Activated T-cell treated with anti-CD3 and anti-CD28 coated beads for 24 hours (primary cell): ENCODE results near the gene TBX3.
"Not testable (repeated sequence)": the region's sequence is repeated elsewhere in the genome, so short reads cannot be mapped to it uniquely, and the experiment has no call there.

Source experiments
- DNase-seq: peaks from one replicate; pipeline ENCODE4 v3.0.0-alpha.2; 2020; ENCODE audit warnings: low read depth

Gene TBX3

DNA sequence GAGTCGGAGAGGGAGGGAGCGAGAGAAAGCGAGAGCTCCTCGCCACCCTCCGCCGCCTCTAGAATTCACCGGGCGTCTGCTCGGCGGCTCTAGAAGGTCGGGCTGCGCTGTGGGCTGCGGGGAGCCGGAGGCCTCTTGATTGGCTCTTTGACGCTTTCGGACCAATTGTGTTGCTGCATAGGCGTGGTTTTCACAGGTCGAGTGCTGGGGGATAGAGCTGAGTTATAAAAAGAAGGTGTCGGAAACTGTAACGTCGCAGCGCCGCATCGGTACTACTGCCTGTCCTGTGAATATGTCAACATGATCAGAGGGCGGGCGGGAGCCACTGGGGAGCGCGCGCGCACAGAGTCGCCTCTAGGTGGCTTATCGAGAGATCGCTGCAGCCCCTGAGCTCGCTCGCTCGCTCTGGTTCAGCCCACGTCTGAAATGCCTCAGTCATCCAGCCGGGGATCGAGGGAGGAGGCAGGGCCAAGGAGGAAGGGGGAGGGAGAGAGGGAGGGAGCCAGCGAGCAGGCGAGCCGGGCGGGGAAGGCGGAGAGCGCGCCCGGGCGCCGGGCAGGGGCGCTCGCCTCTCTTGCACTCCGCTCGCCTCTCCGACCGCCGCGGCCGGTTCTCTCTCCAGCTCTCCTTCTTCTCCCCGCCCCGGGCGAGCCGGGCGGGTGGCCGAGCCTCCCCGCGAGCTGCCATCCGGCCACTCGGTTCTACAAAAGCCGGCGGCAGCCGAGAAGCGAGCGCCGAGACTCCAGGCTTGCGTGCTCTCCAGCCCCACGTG, at the start of gene TBX3:
TSS of gene TBX3 (minus strand) at position 78 of the 772 bp plus-strand sequence. CDS start 975 bp downstream, outside the sequence.
- peak; percentile 29 for DNase-seq

DNA sequence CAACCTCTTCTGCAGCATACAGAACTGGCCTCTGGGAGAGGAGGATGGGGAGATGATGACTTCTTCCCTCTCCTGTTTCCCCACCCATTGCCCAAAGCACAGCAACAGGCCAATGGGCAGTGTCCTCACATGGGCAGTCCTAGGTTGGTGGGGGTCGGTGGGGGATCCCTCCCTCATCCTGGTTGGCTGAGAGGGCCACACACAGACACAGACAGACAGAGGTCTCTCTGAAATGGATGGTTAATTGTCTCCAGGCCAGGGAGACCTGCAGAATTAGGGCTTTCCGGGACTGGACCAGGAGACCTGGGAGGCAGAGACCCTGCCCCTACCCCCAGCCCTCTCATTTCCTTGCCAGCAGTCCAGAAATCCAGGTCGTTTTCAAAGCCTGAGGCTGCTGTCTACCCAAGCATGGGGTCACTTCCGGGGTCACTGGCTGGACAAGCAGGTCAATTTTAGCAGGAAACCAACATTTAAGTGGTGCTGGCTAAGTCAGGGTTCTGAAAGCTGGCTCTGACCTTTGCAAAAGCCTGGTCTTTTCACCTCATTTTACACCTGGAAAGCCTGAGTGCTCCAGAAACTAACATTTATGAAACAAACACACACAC, 48.6 kb upstream of the TBX3 start:
- DNase-seq = no peak

DNA sequence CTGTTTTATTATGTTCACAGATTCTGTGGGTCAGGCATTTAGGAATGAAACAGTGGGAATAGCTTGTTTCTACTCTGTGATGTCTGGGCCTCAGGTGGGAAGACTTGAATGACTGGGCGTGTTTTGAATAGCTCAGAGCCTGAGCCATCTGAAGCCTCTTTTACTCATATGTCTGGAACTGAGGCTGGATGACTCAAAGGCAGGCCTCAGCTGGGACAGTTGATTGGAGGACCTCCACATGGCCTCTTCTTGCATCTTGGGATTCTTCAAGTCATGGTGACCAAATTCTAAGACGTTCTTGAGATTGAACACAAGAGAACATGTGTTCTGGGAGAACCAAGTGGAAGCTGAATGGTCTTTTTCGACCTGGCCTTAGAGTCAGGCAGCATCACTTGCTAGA, 45.8 kb upstream of the TBX3 start:
- DNase-seq = no peak

DNA sequence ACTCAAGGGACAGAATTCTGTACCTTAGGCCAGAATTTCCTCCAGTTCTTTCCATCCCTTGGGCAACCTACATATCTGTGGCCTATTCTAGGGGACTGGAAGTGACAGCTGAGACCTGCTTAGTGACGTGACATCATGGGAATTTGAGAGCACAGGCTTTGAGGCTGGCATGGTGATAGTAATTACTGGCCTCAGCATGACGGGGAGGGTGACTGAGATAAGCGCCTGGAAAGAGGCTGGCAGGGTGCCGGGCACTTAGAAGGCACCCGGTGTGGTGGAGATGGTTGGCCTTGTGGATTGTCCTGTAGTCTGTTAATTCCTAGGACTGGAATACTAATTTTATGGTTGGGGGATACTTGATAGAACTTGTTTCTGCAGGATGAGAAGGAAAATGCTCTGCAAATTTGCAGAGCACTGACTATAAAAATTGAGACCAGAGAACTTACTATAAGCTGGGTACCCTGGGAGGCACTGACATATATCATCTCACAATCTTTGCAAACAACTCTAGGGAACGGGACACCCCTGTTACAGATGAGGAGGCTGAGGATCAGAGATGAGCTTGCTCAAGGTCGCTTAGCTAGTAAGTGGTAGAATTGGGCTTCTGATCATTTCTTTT, 42.2 kb upstream of the TBX3 start:
- DNase-seq = no peak

DNA sequence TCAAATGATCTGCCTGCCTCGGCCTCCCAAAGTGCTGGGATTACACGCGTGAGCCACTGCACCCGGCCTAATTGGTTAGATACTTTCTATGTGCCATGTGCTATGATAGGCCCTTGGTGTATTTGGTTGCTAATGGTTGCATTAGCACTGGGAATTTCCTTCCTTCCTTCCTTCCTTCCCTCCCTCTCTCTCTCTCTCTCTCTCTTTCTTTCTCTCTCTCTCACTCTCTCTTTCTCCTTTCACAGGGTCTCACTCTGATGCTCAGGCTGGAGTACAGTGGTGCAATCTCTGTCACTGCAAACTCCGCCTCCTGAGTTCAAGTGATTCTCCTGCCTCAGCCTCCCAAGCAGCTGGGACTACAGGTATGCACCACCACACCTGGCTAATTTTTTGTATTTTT, 38.2 kb upstream of the TBX3 start:
- not testable (repeated sequence) for DNase-seq

GRCh38 chr12:114721266-114721665, 37.3 kb upstream of the TBX3 start:
- no peak for DNase-seq

DNA sequence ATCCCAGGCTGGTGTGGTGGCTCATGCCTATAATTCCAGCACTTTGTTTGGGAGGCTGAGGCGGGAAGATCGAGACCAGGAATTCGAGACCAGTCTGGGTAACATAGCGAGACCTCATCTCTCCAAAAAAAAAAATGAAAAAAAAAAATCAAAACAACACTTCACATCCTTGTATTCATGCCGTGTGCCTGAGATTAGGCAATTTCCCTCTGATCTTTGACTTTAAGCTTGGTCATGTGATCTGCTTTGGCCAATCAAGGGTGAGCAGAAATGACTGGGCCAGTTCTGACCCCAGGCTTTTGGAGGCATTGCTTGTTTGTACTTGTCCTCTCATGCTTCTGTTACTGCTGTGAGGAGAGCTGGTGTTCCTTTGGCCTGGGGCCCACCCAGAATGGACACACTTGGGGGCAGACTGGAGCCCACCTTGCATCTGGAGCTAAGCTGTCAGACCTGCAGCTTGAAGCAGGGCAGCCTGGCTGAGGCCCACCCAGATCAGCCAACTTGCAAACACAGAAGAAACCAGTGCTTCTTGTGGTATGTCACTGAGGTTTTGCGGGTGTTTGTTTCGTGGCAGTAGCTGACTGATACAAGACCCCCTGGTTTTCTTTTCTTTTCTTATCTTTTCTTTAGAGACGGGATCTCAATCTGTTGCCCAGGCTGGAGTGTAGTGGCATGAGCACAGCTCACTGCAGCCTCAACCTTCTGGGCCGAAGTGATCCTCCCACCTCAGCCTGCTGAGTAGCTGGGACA, 29.7 kb upstream of the TBX3 start:
- no peak for DNase-seq

- no peak for DNase-seq
Observed at GRCh38 chr12:114711689-114712152, 27.7 kb upstream of the TBX3 start.

- no peak for DNase-seq
Observed at GRCh38 chr12:114710151-114710550, 26.2 kb upstream of the TBX3 start.

DNA sequence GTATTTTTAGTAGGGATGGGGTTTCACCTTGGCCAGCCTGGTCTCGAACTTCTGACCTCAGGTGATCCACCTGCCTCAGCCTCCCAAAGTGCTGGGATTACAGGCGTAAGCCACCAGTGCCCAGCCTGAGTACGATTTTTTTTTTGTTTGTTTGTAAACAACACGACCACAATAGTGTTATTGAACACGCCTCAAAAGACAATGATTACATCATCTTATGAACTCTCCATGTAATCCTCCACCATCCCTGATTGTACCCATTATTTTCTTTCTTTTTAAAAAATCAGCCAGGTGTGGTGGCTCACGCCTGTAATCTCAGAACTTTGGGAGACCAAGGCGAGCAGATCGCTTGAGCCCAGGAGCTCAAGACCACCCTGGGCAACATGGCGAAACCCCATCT, 25.1 kb upstream of the TBX3 start:
- DNase-seq = no peak

DNA sequence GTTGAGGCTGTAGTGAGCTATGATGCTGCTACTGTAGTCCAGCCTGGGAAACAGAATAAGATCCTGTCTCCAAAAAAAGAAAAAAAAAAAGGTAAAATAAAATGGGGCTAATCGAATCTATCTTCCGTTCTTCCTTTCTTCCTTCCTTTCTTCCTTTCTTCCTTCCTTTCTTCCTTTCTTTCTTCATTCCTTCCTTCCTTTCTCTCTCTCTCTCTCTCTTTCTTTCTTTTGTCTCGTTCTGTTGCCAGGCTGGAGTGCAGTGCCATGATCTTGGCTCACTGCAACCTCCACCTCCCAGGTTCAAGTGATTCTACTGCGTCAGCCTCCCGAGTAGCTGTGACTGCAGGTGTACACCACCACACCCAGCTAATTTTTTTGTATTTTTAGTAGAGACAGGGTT, 24.6 kb upstream of the TBX3 start:
- DNase-seq = not testable (repeated sequence)

GRCh38 chr12:114704096-114704495, 20.1 kb upstream of the TBX3 start:
- DNase-seq = no peak

DNA sequence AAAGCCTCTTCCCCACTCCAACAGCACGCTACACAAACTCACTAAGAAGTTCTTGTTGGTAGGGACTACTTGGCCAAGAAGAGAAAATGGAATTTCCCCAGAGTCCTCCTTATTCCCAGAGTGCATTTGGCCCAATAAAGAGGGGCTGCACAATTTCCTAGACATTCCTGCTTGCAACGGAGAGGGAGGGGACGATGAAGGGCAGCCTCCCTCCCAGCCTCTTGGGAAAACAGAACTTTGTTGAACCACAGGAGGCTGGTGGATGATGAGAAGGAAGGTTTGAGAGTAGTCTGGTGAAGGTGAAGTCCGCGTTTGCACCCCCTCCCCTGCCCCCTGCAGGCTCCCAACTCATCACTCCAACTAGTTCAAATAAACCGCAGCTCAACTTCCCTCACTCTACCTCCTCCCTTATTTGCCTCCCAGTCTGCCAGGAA, 19.1 kb upstream of the TBX3 start:
- no peak for DNase-seq

DNA sequence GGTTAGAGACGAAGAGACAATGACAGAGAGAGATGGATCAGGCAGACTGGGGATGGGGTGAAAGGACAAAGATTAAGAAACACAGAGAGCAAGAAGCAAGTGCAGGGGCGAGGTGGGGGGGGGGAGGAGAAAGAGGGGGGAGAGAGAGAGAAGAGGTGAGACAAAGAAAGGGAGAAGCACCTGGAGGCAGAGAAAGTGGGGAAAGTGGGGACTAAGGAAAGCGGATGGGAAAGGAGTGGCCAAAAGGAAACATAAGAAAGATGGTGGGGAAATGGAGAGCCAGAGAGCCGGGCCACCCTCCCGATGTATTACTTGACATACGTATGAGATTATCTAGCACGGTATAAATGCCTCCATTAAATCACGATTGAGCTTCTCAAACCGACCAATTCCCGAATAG, 18.5 kb upstream of the TBX3 start:
- no peak for DNase-seq

DNA sequence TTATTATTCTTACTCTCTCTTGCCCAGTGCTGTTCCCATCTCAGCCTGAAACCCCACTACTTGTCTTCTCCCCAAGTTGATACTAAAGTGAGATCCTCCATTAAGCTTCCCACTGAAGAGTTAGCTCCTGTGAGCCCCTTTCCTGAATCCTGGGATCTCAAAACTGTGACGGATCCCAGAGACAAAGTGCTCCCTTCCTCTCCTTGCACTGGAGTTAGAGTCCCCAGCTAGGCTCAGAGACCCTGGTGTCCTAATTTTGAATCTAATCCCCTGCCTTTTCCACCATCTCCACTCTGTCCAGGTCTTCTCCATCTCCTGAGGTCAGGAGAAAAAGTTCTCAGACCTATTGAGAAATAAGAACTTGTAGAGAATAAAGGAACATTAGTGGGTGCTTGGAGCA, 17.6 kb upstream of the TBX3 start:
- DNase-seq = no peak

DNA sequence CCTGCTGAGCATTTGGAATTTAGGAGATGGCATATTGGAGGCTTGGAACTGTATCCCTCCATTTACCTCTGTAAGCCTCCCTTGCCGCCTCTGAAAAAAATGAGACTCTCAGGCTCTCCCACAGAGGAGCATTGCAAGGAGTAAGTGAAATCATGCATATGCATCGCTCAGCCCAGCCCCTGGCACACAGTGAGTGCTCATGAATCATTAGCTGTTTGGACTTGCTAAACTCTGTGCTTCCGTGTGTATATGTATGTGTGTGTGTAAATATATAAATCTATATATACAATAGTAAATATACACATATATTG, 17.1 kb upstream of the TBX3 start:
- no peak for DNase-seq

DNA sequence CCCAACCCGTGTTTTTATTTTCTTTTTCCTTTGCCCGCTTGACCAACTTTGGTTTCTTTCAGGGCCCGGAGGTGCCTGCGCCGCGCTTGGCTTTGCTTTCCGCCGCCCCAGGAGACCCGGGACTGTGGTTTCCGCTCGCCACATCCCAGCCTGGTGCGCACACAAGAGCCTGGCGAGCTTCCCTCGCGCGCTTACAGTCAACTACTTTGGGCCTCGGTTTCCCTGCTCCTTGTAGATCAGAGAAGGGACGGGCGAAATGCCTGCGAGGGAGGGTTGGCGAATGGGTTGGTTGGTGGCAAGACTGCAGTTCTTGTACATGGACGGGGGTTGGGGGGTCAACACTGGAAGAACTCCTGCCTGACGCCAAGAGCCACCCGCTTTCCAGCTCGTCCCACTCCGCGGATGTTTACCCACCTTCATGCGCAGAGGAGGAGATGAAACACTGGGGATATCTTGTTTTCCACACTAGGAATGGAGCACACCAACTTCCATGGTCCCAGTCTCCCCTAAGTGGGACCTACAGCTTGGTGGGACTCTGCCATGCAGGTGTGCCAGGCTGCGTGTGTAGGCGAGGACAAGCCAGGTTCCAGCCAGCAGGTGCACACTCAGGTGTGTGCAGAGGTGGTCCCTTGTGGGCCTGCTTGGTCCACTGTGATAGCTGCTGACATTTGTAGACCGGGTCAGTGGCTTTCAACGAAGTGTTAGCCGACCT, 16.6 kb upstream of the TBX3 start:
- DNase-seq = no peak

GRCh38 chr12:114698566-114699163, 14.7 kb upstream of the TBX3 start:
- DNase-seq = no peak

DNA sequence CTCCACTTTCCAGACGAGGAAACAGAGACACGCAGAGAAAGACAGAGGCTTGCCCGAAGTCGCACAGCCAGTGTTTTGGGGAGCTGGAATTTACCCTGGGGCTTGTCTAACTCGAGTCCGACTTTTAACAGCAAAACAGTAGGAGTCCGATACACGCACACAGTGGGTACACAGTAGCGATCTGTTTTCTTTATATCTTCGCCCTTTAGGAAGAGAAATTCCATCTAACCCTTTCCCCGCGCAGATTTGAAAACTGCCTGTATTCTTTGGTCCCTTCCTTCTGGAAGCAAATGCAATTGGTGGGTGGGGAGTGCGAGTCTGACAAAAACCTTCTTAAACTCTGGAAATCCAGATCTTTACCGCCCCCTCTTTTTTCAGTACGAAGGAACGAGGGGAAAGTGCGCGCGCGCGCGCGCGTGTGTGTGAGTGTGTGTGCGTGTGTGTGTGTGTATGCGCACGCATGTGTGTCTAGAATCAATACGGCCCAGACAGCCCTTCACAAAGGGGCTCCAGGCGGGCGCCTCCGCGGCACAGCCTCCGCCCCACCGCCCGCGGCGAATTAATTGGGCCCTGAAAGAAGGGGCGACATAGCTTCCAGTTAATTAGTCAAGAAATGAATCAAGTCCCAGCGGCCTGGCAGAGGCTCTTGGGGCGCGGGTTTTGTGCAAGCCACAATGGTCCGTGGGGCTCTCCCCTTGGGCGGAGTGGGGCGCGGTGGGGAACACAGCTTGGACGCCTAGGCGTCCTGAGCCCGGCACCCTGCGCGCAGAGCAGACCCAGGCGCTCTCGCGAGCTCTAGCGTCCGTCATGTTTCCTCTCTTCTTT, 14.0 kb upstream of the TBX3 start:
- no peak for DNase-seq

DNA sequence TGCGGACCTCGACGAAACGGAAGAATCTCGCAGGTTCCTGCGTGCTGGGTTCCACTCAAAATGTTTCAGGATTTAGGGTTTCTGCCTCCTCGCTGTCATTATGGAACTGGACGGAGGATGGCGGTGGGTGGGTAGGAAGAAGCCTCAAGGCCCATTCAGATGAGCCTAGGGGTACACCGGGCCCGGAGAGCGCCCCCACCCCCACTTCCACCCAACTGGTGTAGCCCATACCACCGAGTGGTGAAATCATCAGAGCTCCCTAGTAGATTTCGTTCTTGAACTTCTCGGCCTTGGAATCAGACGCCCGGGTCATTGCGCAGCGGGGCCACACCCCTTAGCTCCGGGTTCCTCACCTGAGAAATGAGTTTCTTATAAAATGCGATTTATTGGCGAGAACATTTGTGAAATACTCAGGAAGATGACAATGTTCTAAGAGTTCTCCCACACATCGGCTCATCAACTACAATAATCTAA, 13.3 kb upstream of the TBX3 start:
- no peak for DNase-seq
